Peyer's patch (tissue), 4 donors: ENCODE data around the gene FAM47E. TPM values are rescaled to one million over a fixed set of nuclear protein-coding genes. Genes with fewer than 3 reads are reported as not detected.

ENCODE experiments used
- DNase-seq, 3 donors: peaks; one replicate each; pipeline ENCODE4 v3.0.0-alpha.2; 2017 to 2019
- H3K27ac ChIP-seq, 4 donors: fragments of 200-600 bp; sonication (generic); one replicate each; pipeline ENCODE4 v1.5.1; 2016 to 2019
- H3K27me3 ChIP-seq, 2 donors: fragments of 200-600 bp; sonication (generic); one replicate each; pipeline ENCODE4 v1.5.1; 2019
- H3K36me3 ChIP-seq, 3 donors: fragments of 200-600 bp; sonication (generic); one replicate each; pipeline ENCODE4 v1.5.1; 2016 to 2019
- H3K4me1 ChIP-seq, 4 donors: fragments of 200-600 bp; sonication (generic); one replicate each; pipeline ENCODE4 v1.5.1; 2016 to 2019
- H3K4me3 ChIP-seq, 4 donors: fragments of 200-600 bp; sonication (generic); 1 replicate in 3 of 4; 2 replicates in 1 of 4; pipeline ENCODE4 v1.5.1; 2016 to 2019; ENCODE audit warnings: mild to moderate bottlenecking in 1 of 4
- H3K9me3 ChIP-seq, 4 donors: fragments of 200-600 bp; sonication (generic); one replicate each; pipeline ENCODE4 v1.5.1; 2016 to 2019; ENCODE audit warnings: mild to moderate bottlenecking in 1 of 4
- POLR2A ChIP-seq, 2 donors: fragments of 450-650 bp; IDR thresholded peaks; one replicate each; pipeline ENCODE4 v1.5.1; 2017; ENCODE audit warnings: antibody characterized with exemption in 2 of 2, mild to moderate bottlenecking in 2 of 2, moderate library complexity in 2 of 2
- total RNA-seq, 4 donors: library from RNA; depleted of rRNA; stranded (reverse); fragments of >200 nt; gene quantifications; one replicate each; pipeline ENCODE4 v1.1.0, GENCODE V29; 2016
- TF ChIP-seq, protein P1 (sequence below), 6 experiments: fragments of 450-650 bp in 4 of 6; fragments of 200-600 bp in 2 of 6; sonication (generic) in 1 of 6; IDR thresholded peaks; one replicate each; pipeline ENCODE4 v1.5.1; 2017 to 2019; ENCODE audit warnings: antibody characterized with exemption in 6 of 6, mild to moderate bottlenecking in 3 of 6, moderate library complexity in 1 of 6

FAM47E gene
- total RNA-seq, 4 donors from 2014 or later, result 0.83 to 13.9 (median 7.6) TPM

DNA sequence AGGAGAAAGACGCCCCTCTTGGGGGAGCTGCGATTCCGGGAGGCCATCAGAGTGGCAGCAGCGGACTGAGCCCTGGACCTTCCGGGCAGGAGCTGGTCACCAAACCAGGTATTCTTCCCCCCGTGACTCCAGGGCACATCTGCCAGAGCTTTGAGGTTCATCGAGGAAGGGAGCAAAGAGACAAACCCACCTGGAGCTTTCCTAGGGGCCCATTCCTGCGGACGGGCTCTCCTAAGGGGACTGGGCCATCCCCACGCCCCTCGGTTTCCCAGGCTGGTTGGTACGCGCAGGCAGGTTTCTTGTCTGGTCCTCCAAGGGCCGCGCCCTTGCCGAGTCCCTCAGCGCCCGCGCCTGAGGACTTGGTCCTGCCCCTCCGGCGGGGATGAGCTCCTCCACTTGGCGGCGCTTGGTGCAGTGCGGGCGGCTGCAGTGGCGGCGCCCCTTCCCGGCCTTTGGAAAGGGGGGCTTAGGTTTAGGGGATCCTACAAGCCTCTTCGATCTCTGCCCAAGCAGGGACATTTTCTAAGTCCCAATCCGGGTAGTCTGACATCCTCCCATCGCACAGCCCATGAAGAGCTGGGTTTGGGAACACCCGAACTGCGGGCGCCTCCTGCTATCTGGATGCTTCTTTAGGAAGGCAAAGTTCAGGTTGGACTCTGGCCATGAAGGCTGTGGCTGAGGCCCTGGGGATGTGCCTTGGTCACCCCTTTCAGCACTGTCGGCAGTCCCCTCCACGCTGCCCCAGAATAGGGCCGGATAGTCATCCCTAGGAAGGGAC lies 55.5 kb downstream of the FAM47E start:
- Histone ChIP-seq H3K27me3 (no peaks in the 10 kb centered on the region), H3K36me3 (peaks cover 0 to 8% (median 0%) of the 10 kb centered on the region in 3 donors), H3K27ac (peak overlapping the region; percentile 63 to 92 (median 81)), H3K4me1 (peaks cover 0 to 31% (median 0%) of the 10 kb centered on the region in 4 donors), H3K4me3 (peak overlapping the region; percentile 51 to 73 (median 64)), H3K9me3 (no peaks in the 10 kb centered on the region)
- peak in 2 of 3 donors; percentile 78 to 82 for DNase-seq
- no peak for TF ChIP-seq POLR2A (IDR thresholded peaks at IDR 0.05)
- TF ChIP-seq, protein P1, sequence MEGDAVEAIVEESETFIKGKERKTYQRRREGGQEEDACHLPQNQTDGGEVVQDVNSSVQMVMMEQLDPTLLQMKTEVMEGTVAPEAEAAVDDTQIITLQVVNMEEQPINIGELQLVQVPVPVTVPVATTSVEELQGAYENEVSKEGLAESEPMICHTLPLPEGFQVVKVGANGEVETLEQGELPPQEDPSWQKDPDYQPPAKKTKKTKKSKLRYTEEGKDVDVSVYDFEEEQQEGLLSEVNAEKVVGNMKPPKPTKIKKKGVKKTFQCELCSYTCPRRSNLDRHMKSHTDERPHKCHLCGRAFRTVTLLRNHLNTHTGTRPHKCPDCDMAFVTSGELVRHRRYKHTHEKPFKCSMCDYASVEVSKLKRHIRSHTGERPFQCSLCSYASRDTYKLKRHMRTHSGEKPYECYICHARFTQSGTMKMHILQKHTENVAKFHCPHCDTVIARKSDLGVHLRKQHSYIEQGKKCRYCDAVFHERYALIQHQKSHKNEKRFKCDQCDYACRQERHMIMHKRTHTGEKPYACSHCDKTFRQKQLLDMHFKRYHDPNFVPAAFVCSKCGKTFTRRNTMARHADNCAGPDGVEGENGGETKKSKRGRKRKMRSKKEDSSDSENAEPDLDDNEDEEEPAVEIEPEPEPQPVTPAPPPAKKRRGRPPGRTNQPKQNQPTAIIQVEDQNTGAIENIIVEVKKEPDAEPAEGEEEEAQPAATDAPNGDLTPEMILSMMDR (IDR thresholded peaks at IDR 0.05), result peak in 4 of 6 experiments; percentile 15 to 52 (median 35)

DNA sequence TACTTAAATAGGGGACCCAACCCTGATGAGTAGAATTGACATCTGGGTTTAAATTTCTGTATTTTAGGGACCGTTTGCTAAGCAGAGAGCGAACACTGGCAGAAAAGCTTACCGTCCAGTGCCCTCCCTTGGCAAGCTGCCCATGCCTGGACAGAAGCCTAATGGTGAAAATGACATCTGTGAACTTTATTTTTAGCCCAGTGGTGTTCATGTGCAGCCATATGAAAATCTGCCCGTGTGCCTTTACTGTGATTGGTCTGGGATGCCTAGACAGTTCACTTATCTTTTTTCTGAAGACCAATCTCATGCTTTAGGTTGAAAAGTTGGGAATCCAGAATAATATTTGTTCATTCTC lies 56.1 kb downstream of the FAM47E start:
- Histone ChIP-seq H3K27ac (peak overlapping the region in 2 of 4 donors; percentile 88 to 92), H3K36me3 (peaks cover 0 to 8% (median 0%) of the 10 kb centered on the region in 3 donors), H3K27me3 (no peaks in the 10 kb centered on the region), H3K4me3 (peak overlapping the region in 3 of 4 donors; percentile 56 to 73 (median 72)), H3K9me3 (no peaks in the 10 kb centered on the region), H3K4me1 (peaks cover 0 to 34% (median 0%) of the 10 kb centered on the region in 4 donors)
- TF ChIP-seq, protein P1 (IDR thresholded peaks at IDR 0.05), result no peak
- TF ChIP-seq POLR2A (IDR thresholded peaks at IDR 0.05), result no peak
- DNase-seq, result no peak

DNA sequence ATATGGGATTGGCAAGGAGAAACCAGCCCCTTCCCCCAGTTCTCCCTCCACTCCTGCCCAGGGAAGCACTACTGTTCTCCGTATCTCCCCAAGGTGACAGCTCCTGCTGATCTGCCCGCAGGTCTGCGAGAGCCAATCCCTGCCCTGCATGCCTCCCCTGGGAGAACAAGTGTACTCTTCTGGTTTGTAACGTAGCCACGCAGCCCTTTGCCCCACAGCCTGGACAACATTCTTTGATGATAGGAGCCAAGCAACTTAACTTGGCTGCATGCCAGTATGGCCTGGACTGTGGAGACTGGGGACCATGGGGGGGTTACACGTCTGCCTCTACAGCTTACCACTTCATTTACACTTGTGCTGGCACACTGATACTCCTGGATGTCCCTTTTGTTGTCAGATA lies 57.0 kb downstream of the FAM47E start:
- Histone ChIP-seq H3K9me3 (no peaks in the 10 kb centered on the region), H3K27me3 (no peaks in the 10 kb centered on the region), H3K4me1 (peaks cover 0 to 34% (median 0%) of the 10 kb centered on the region in 4 donors), H3K27ac (peak overlapping the region in 2 of 4 donors; percentile 14 to 92), H3K4me3 (peak overlapping the region in 2 of 4 donors; percentile 72 to 73), H3K36me3 (peaks cover 0 to 8% (median 0%) of the 10 kb centered on the region in 3 donors)
- DNase-seq, result peak in 2 of 3 donors; percentile 65 to 72
- TF ChIP-seq, protein P1 (IDR thresholded peaks at IDR 0.05), result no peak
- peak in 1 of 2 donors; percentile 64 for TF ChIP-seq POLR2A (IDR thresholded peaks at IDR 0.05)

DNA sequence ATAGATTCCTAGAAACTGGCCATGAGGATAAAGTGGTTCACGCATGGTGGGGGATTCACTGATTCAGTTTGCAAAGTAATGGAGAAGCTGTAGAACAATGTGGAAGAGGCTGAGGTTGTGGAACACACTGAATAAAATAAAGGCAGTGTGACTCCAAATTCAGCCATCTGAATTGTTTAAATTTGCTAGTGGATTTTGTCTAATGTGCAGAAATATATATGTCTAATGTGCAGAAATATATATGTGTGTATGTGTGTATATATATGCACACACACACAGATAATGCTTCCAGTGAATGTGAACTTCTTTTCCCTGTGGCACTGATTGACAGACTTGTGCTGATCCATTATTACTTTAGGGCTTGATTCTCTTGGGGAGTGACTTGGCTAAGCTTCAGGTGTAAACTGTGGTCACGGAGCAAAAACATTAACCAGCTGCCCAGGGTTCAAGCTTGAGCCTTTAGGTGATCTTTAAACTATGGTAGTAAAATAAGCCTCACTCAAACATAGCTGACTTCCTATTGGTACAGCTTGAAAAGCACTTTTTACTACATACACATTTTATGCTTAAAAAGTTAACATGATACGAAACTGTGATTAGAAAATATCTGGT lies 58.5 kb downstream of the FAM47E start:
- no peak for DNase-seq
- Histone ChIP-seq H3K4me1 (peaks cover 0 to 23% (median 0%) of the 10 kb centered on the region in 4 donors), H3K36me3 (peaks cover 0 to 8% (median 0%) of the 10 kb centered on the region in 3 donors), H3K27me3 (no peaks in the 10 kb centered on the region), H3K9me3 (no peaks in the 10 kb centered on the region), H3K27ac (peak overlapping the region in 1 of 4 donors; percentile 40), H3K4me3 (peak overlapping the region in 2 of 4 donors; percentile 22 to 72)
- TF ChIP-seq POLR2A (IDR thresholded peaks at IDR 0.05), result no peak
- TF ChIP-seq, protein P1 (IDR thresholded peaks at IDR 0.05), result no peak

DNA sequence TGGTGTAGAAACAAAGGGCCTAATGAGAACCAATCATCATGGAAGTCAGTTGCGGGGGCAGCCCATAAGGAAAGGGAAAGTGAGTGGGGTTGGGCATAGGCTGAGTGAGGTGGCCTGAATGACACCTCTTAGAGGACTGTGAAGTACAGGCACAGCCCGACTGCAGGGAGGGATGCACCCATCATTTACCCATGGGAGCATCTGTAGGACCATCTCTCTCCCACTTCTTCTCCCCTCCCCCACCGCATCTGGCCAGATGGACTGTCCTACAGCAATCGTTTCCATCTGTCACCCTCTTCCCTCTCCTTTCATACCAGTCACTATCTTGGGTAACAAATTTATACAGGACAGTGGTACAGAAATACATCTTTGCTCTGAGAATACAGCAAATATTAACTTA lies 59.2 kb downstream of the FAM47E start:
- Histone ChIP-seq H3K36me3 (peaks cover 0 to 8% (median 0%) of the 10 kb centered on the region in 3 donors), H3K27ac (peak overlapping the region in 1 of 4 donors; percentile 40), H3K9me3 (no peaks in the 10 kb centered on the region), H3K4me3 (peak overlapping the region in 2 of 4 donors; percentile 6 to 22), H3K27me3 (no peaks in the 10 kb centered on the region), H3K4me1 (peaks cover 0 to 17% (median 0%) of the 10 kb centered on the region in 4 donors)
- TF ChIP-seq POLR2A (IDR thresholded peaks at IDR 0.05), result no peak
- TF ChIP-seq, protein P1 (IDR thresholded peaks at IDR 0.05), result no peak
- DNase-seq, result no peak
